GM12872 (cell line): Measurements from ENCODE around the gene KDM6B.
A peak's percentile ranks its signal among the peaks of the same experiment; 100 is the strongest.

Experiments used
- TF ChIP-seq, protein P1 (sequence below): IDR thresholded peaks from 3 replicates; pipeline ENCODE4 v1.5.1; 2011; ENCODE audit warnings: low read depth, mild to moderate bottlenecking, low read length, moderate library complexity; ENCODE audit not compliant: insufficient read depth

Gene KDM6B

DNA sequence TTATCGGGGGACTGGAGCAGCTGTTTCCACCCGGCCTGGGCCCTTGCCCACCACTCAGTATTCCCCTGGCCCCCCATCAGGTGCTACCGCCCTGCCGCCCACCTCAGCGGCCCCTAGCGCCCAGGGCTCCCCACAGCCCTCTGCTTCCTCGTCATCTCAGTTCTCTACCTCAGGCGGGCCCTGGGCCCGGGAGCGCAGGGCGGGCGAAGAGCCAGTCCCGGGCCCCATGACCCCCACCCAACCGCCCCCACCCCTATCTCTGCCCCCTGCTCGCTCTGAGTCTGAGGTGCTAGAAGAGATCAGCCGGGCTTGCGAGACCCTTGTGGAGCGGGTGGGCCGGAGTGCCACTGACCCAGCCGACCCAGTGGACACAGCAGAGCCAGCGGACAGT lies 14.7 kb downstream of the KDM6B start:
- TF ChIP-seq, protein P1, sequence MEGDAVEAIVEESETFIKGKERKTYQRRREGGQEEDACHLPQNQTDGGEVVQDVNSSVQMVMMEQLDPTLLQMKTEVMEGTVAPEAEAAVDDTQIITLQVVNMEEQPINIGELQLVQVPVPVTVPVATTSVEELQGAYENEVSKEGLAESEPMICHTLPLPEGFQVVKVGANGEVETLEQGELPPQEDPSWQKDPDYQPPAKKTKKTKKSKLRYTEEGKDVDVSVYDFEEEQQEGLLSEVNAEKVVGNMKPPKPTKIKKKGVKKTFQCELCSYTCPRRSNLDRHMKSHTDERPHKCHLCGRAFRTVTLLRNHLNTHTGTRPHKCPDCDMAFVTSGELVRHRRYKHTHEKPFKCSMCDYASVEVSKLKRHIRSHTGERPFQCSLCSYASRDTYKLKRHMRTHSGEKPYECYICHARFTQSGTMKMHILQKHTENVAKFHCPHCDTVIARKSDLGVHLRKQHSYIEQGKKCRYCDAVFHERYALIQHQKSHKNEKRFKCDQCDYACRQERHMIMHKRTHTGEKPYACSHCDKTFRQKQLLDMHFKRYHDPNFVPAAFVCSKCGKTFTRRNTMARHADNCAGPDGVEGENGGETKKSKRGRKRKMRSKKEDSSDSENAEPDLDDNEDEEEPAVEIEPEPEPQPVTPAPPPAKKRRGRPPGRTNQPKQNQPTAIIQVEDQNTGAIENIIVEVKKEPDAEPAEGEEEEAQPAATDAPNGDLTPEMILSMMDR: no peak

DNA sequence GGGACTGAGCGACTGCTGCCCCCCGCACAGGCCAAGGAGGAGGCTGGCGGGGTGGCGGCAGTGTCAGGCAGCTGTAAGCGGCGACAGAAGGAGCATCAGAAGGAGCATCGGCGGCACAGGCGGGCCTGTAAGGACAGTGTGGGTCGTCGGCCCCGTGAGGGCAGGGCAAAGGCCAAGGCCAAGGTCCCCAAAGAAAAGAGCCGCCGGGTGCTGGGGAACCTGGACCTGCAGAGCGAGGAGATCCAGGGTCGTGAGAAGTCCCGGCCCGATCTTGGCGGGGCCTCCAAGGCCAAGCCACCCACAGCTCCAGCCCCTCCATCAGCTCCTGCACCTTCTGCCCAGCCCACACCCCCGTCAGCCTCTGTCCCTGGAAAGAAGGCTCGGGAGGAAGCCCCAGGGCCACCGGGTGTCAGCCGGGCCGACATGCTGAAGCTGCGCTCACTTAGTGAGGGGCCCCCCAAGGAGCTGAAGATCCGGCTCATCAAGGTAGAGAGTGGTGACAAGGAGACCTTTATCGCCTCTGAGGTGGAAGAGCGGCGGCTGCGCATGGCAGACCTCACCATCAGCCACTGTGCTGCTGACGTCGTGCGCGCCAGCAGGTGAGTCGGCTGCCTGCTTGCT lies 15.2 kb downstream of the KDM6B start:
- TF ChIP-seq, protein P1: no peak

DNA sequence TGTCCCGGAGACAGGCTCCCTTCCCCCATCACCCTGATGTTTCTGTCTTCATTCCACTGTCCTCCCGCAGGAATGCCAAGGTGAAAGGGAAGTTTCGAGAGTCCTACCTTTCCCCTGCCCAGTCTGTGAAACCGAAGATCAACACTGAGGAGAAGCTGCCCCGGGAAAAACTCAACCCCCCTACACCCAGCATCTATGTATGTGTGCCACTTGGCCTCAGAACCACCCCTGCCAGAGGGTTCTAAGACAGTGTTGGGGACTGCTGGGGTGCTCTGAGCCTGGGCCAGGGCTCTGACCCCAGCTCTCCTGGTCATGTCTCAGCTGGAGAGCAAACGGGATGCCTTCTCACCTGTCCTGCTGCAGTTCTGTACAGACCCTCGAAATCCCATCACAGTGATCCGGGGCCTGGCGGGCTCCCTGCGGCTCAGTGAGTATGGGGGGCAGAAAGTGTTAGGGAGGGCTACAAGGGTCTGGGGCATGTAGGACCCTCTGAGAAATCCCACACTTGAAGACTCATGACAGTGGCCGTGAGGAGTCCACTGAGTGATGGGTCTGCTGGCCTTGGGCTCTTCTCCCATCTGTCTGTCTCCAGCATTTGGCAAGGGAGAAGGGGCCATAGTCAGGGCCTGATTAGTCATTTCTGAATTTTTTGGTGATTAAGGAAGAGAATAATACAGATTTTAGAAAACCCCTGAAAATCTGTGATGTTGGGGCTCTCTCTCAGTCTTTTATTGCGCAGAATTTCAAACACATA lies 15.9 kb downstream of the KDM6B start:
- TF ChIP-seq, protein P1: no peak

DNA sequence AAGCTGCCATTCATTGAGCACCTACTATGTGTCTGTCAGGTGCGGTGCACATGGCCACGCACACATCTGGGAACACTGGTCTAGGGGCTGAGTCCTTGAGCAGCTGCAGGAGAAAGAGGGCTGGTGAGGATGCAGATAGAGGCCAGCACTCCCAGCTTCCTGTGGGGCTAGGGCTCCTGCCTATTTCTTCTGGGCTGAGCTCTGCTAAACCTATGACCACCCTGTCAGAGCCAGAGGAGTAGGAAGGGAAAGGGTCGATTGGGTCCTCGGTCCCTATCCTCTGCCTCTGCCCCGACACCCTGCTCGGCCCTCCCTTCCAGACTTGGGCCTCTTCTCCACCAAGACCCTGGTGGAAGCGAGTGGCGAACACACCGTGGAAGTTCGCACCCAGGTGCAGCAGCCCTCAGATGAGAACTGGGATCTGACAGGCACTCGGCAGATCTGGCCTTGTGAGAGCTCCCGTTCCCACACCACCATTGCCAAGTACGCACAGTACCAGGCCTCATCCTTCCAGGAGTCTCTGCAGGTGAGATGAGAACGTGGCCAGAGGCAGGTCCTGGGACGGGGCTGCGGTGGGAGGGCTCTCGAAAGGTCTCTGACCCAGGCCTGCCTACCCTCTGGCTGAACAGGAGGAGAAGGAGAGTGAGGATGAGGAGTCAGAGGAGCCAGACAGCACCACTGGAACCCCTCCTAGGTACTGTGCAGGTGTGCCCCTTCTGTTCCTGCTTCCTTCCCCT lies 16.9 kb downstream of the KDM6B start:
- TF ChIP-seq, protein P1: no peak

DNA sequence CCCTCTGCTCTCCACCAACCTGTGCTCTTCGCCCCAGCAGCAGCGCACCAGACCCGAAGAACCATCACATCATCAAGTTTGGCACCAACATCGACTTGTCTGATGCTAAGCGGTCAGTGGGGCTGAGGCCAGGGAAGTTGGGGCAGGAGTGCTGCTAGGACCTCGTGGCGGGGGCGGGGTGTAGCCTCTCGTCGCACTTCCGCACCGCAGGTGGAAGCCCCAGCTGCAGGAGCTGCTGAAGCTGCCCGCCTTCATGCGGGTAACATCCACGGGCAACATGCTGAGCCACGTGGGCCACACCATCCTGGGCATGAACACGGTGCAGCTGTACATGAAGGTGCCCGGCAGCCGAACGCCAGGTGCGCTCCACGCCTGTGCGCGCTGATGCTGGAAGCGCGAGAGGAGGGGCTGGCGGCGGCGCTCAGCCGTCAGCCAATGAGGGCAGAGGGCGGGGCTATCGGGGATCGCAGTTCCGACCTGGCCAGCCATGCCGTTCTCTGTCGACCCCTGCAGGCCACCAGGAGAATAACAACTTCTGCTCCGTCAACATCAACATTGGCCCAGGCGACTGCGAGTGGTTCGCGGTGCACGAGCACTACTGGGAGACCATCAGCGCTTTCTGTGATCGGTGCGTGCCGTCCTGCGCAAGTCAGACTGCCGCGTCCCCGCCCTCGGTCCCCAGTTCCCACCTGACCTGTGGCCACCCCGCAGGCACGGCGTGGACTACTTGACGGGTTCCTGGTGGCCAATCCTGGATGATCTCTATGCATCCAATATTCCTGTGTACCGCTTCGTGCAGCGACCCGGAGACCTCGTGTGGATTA lies 17.6 kb downstream of the KDM6B start:
- TF ChIP-seq, protein P1: peak; percentile 99

DNA sequence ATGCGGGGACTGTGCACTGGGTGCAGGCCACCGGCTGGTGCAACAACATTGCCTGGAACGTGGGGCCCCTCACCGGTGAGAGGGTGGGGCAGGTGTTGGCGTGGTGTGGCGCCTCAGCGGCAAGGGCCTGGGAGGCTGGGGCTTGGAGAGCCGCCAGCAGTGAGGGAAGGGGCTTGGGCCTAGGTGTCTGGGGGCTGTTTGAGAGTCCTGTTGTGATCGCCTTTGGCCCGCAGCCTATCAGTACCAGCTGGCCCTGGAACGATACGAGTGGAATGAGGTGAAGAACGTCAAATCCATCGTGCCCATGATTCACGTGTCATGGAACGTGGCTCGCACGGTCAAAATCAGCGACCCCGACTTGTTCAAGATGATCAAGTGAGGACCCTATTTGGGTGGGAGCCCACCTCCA lies 18.2 kb downstream of the KDM6B start:
- TF ChIP-seq, protein P1: no peak
